Neural progenitor cell (in vitro differentiated cells): ENCODE data around the gene OCIAD1. TPM values are rescaled to one million over a fixed set of nuclear protein-coding genes. Genes with fewer than 3 reads are reported as not detected.
"Not testable (repeated sequence)": the region's sequence is repeated elsewhere in the genome, so short reads cannot be mapped to it uniquely, and the experiment has no call there.

Experiments used
- DNase-seq: peaks from one replicate; pipeline ENCODE4 v3.0.0-alpha.2; 2016; ENCODE audit warnings: low spot score
- H2AFZ ChIP-seq: fragments of 200-600 bp; sonication (generic); replicated peaks from 2 replicates; pipeline ENCODE4 v1.6.1; 2016; ENCODE audit warnings: antibody characterized with exemption
- H3F3A ChIP-seq: fragments of 200-600 bp; sonication (generic); 2 replicates; pipeline ENCODE4 v1.6.1; 2016; ENCODE audit warnings: antibody characterized with exemption, low read depth
- H3K27ac ChIP-seq: fragments of 200-600 bp; sonication (generic); 2 replicates; pipeline ENCODE4 v1.5.1; 2016; ENCODE audit warnings: mild to moderate bottlenecking
- H3K27me3 ChIP-seq: fragments of 200-600 bp; sonication (generic); 2 replicates; pipeline ENCODE4 v1.6.1; 2016; ENCODE audit warnings: mild to moderate bottlenecking, moderate library complexity
- H3K36me3 ChIP-seq: fragments of 200-600 bp; sonication (generic); 2 replicates; pipeline ENCODE4 v1.5.1; 2016
- H3K4me1 ChIP-seq: fragments of 200-600 bp; sonication (generic); 2 replicates; pipeline ENCODE4 v1.6.1; 2016; ENCODE audit warnings: mixed run types
- H3K4me2 ChIP-seq: fragments of 200-600 bp; sonication (generic); 2 replicates; pipeline ENCODE4 v1.6.1; 2016
- H3K4me3 ChIP-seq: fragments of 200-600 bp; sonication (generic); 2 replicates; pipeline ENCODE4 v1.5.1; 2016
- H3K79me2 ChIP-seq: fragments of 200-600 bp; sonication (generic); 2 replicates; pipeline ENCODE4 v1.6.1; 2016; ENCODE audit warnings: low read depth
- H3K9ac ChIP-seq: fragments of 200-600 bp; sonication (generic); 2 replicates; pipeline ENCODE4 v1.6.1; 2016
- H3K9me3 ChIP-seq: fragments of 200-600 bp; sonication (generic); 2 replicates; pipeline ENCODE4 v1.5.1; 2016; ENCODE audit warnings: low read depth
- H4K20me1 ChIP-seq: fragments of 200-600 bp; sonication (generic); 2 replicates; pipeline ENCODE4 v1.6.1; 2016; ENCODE audit warnings: low read depth
- H3K27ac Mint-ChIP-seq: 3 replicates; pipeline ENCODE4 v1.8.0; 2021; ENCODE audit warnings: mixed read lengths
- H3K27me3 Mint-ChIP-seq: 2 replicates; pipeline ENCODE4 v1.8.0; 2022; ENCODE audit warnings: low read depth, mild to moderate bottlenecking, inconsistent platforms, moderate library complexity, mixed read lengths; ENCODE audit not compliant: insufficient read depth
- H3K36me3 Mint-ChIP-seq: 3 replicates; pipeline ENCODE4 v1.8.0; 2021; ENCODE audit warnings: mixed read lengths
- H3K4me1 Mint-ChIP-seq: 3 replicates; pipeline ENCODE4 v1.8.0; 2021; ENCODE audit warnings: mixed read lengths
- H3K4me3 Mint-ChIP-seq: 3 replicates; pipeline ENCODE4 v1.8.0; 2021; ENCODE audit warnings: mild to moderate bottlenecking, moderate library complexity, mixed read lengths
- H3K9me3 Mint-ChIP-seq: 3 replicates; pipeline ENCODE4 v1.8.0; 2020; ENCODE audit warnings: mixed read lengths
- EZH2 ChIP-seq: fragments of 200-600 bp; sonication (generic); IDR thresholded peaks from 2 replicates; pipeline ENCODE4 v1.6.1; 2017; ENCODE audit warnings: antibody characterized with exemption, mild to moderate bottlenecking, moderate library complexity
- EZH2phosphoT487 ChIP-seq: fragments of 200-600 bp; sonication (generic); IDR thresholded peaks from 2 replicates; pipeline ENCODE4 v1.6.1; 2017; ENCODE audit warnings: antibody characterized with exemption
- total RNA-seq: library from RNA; depleted of rRNA; stranded (reverse); fragments of >200 nt; gene quantifications from 2 replicates; pipeline ENCODE4 v1.2.3, GENCODE V29; 2015; ENCODE audit warnings: low replicate concordance
- TF ChIP-seq, protein P1 (sequence below): fragments of 200-600 bp; sonication (generic); IDR thresholded peaks from 2 replicates; pipeline ENCODE4 v1.5.1; 2017; ENCODE audit warnings: antibody characterized with exemption, mild to moderate bottlenecking

Gene OCIAD1
- total RNA-seq, 1 donor from 2014 or later: 260 TPM

DNA sequence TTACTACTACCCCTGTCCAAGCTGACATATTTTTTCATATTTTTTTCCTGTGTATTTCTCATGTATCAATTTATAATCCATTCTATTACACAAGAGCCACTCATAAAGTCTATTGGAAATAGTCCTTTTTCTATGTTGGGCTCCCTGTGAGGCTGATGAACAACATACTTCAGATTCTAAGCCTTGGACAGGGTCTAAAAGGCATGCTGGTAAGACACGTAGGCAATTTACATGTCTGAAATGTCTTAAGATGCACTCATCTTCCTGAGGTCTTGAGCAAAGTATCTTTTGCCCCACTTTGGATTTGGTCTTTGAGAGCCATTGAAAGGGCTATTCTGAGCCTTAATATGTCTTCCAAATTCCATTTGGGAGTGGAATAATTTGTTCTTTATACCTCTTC, 31.8 kb downstream of the OCIAD1 start:
- H3K36me3 ChIP-seq: peaks cover 22% of the 10 kb centered on the region
- Mint-ChIP-seq H3K27me3 (no peaks in the 10 kb centered on the region), H3K27ac (no peak overlapping the region), H3K36me3 (peaks cover 27% of the 10 kb centered on the region), H3K9me3 (peaks cover 5% of the 10 kb centered on the region), H3K4me3 (no peak overlapping the region), H3K4me1 (no peaks in the 10 kb centered on the region)
- peaks cover 5% of the 10 kb centered on the region for H3K9me3 ChIP-seq
- no peaks in the 10 kb centered on the region for H4K20me1 ChIP-seq
- no peak overlapping the region for H3K4me3 ChIP-seq
- H3K4me1 ChIP-seq: no peaks in the 10 kb centered on the region
- no peaks in the 10 kb centered on the region for H3K27me3 ChIP-seq
- H3K9ac ChIP-seq: no peak overlapping the region
- H3K27ac ChIP-seq: no peak overlapping the region
- no peak for DNase-seq
- peaks cover 17% of the 10 kb centered on the region for H3F3A ChIP-seq
- TF ChIP-seq, protein P1, sequence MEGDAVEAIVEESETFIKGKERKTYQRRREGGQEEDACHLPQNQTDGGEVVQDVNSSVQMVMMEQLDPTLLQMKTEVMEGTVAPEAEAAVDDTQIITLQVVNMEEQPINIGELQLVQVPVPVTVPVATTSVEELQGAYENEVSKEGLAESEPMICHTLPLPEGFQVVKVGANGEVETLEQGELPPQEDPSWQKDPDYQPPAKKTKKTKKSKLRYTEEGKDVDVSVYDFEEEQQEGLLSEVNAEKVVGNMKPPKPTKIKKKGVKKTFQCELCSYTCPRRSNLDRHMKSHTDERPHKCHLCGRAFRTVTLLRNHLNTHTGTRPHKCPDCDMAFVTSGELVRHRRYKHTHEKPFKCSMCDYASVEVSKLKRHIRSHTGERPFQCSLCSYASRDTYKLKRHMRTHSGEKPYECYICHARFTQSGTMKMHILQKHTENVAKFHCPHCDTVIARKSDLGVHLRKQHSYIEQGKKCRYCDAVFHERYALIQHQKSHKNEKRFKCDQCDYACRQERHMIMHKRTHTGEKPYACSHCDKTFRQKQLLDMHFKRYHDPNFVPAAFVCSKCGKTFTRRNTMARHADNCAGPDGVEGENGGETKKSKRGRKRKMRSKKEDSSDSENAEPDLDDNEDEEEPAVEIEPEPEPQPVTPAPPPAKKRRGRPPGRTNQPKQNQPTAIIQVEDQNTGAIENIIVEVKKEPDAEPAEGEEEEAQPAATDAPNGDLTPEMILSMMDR: no peak
- TF ChIP-seq EZH2phosphoT487: no peak
- no peak for TF ChIP-seq EZH2
- no peak overlapping the region for H3K4me2 ChIP-seq
- no peaks in the 10 kb centered on the region for H3K79me2 ChIP-seq
- H2AFZ ChIP-seq: no peak overlapping the region

DNA sequence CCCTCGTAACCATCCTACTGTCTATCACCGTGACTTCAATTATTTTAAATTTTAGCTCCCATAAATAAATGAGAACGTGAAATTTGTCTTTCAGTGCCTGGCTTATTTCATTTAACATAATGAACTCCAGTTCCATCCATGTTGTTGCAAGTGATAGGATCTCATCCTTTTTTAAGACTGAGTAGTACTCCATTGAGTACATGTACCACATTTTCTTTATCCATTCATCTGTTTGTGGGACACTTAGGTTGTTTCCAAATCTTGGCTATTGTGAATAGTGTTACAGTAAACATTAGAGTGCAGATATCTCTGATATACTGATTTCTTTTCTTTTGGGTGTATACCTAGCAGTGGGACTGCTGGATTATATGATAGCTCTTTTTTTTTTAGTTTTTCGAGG, 32.8 kb downstream of the OCIAD1 start:
- Mint-ChIP-seq H3K4me3 (no peak overlapping the region), H3K27ac (no peak overlapping the region), H3K27me3 (no peaks in the 10 kb centered on the region), H3K4me1 (no peaks in the 10 kb centered on the region), H3K9me3 (peaks cover 10% of the 10 kb centered on the region), H3K36me3 (peaks cover 24% of the 10 kb centered on the region)
- peaks cover 21% of the 10 kb centered on the region for H3K36me3 ChIP-seq
- no peak overlapping the region for H3K4me3 ChIP-seq
- no peaks in the 10 kb centered on the region for H3K79me2 ChIP-seq
- peaks cover 5% of the 10 kb centered on the region for H3K9me3 ChIP-seq
- H4K20me1 ChIP-seq: no peaks in the 10 kb centered on the region
- H3F3A ChIP-seq: peaks cover 17% of the 10 kb centered on the region
- no peak overlapping the region for H2AFZ ChIP-seq
- no peaks in the 10 kb centered on the region for H3K4me1 ChIP-seq
- no peak for DNase-seq
- H3K27me3 ChIP-seq: no peaks in the 10 kb centered on the region
- TF ChIP-seq EZH2phosphoT487 (no peak), EZH2 (no peak)
- TF ChIP-seq, protein P1: no peak
- no peak overlapping the region for H3K27ac ChIP-seq
- H3K4me2 ChIP-seq: no peak overlapping the region
- no peak overlapping the region for H3K9ac ChIP-seq

DNA sequence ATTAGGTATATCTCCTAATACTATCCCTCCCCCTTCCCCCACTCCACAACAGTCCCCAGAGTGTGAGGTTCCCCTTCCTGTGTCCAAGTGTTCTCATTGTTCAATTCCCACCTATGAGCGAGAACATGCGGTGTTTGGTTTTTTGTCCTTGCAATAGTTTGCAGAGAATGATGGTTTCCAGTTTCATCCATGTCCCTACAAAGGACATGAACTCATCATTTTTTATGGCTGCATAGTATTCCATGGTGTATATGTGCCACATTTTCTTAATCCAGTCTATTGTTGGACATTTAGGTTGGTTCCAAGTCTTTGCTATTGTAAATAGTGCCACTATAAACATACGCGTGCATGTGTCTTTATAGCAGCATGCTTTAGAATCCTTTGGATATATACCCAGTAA, 33.8 kb downstream of the OCIAD1 start:
- not testable (repeated sequence) for H3K27me3 Mint-ChIP-seq, H3K4me2 ChIP-seq, DNase-seq, H3K9ac ChIP-seq, H3K4me1 ChIP-seq, H3K4me3 ChIP-seq, H3K4me3 Mint-ChIP-seq, H3K79me2 ChIP-seq, H3K27me3 ChIP-seq, H3K4me1 Mint-ChIP-seq, H3K27ac ChIP-seq, H3K27ac Mint-ChIP-seq, H3K9me3 ChIP-seq, H2AFZ ChIP-seq, H4K20me1 ChIP-seq
- Mint-ChIP-seq H3K36me3 (peaks cover 23% of the 10 kb centered on the region), H3K9me3 (peaks cover 16% of the 10 kb centered on the region)
- peaks cover 11% of the 10 kb centered on the region for H3K36me3 ChIP-seq
- peaks cover 17% of the 10 kb centered on the region for H3F3A ChIP-seq

DNA sequence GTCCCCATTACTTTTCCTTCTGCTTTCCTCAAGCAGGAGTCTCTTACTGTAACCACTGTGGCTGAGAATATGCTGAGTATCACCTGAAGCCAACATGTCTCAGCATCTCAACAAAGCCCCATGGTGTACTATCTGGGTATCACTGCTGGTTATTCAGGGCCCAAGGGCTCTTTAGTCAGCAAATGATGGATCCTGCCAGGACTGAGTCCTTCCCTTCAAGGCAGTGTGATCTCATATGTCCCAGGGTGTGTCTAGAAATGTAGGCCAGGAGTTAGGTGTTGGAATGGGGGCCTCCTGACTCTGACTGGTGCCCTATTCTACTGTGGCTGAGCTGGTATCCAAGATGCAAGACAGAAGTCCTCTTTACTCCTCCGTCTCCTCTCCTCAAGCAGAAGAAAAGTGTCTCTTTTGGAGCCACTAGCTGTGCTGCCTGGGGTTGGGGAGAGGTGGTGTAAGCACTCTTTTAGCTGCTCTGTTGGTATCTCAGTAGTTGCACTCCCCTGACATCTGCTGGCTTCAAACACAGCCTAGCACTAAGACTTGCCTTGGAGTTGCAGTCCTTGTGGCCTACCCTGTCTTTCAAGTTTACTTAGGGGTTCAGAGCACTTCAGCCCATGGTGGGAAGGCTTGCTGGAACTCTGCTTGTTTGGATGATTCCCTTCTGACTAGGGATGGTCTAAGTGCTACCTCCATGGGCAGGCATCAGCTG, 47.1 kb downstream of the OCIAD1 start:
- no peak overlapping the region for H3K27ac Mint-ChIP-seq
- Histone ChIP-seq H3K9me3 (peaks cover 3% of the 10 kb centered on the region), H3K27ac (no peak overlapping the region), H3K4me1 (no peaks in the 10 kb centered on the region), H2AFZ (no peak overlapping the region), H3K36me3 (no peaks in the 10 kb centered on the region), H3F3A (no peaks in the 10 kb centered on the region), H3K27me3 (no peaks in the 10 kb centered on the region), H4K20me1 (no peaks in the 10 kb centered on the region), H3K79me2 (no peaks in the 10 kb centered on the region), H3K4me2 (no peak overlapping the region), H3K9ac (no peak overlapping the region), H3K4me3 (no peak overlapping the region)
- H3K4me1 Mint-ChIP-seq: no peaks in the 10 kb centered on the region
- H3K36me3 Mint-ChIP-seq: no peaks in the 10 kb centered on the region
- TF ChIP-seq EZH2 (no peak), EZH2phosphoT487 (no peak)
- TF ChIP-seq, protein P1: no peak
- H3K9me3 Mint-ChIP-seq: peaks cover 3% of the 10 kb centered on the region
- H3K27me3 Mint-ChIP-seq: no peaks in the 10 kb centered on the region
- DNase-seq: no peak
- no peak overlapping the region for H3K4me3 Mint-ChIP-seq
